H1 (cell line): ENCODE measurements around the gene WNT11. TPM values are rescaled to one million over a fixed set of nuclear protein-coding genes. Genes with fewer than 3 reads are reported as not detected.

Experiments
- CTCF ChIA-PET: fragments of 300-600 bp; sonication (Branson Sonifier 250); formaldehyde crosslinking; loops from one replicate; lab custom pipeline; 2021; ENCODE audit not compliant: partially characterized antibody; lab: Charles Lee
- POLR2A ChIA-PET: fragments of 300-600 bp; sonication (Branson Sonifier 250); formaldehyde crosslinking; loops from one replicate; lab custom pipeline; 2021; ENCODE audit warnings: inconsistent platforms; ENCODE audit not compliant: partially characterized antibody; lab: Charles Lee
- DNase-seq, 2 experiments: peaks; one replicate each; pipeline versions ENCODE4 v3.0.0 to v3.0.0-alpha.2; 2010 to 2022; ENCODE audit warnings: low spot score in 2 of 2, low read depth in 1 of 2, mixed read lengths in 1 of 2
- FAIRE-seq: peaks from 2 replicates; lab custom pipeline; 2011; peaks lifted over from hg19 to GRCh38; lab: Jason Lieb, UNC
- H2AFZ ChIP-seq: 2 replicates; pipeline ENCODE4 v1.8.1; 2012; ENCODE audit warnings: low read length, inconsistent platforms
- H2AK5ac ChIP-seq: 2 replicates; pipeline ENCODE4 v1.6.1; 2013; ENCODE audit warnings: low read depth, low read length
- H2BK120ac ChIP-seq: replicated peaks from 2 replicates; pipeline ENCODE3; 2013; ENCODE audit warnings: low read depth, low read length, inconsistent platforms
- H2BK12ac ChIP-seq: 2 replicates; pipeline ENCODE4 v1.6.1; 2013; ENCODE audit warnings: low read depth, low read length
- H2BK15ac ChIP-seq: 2 replicates; pipeline ENCODE4 v1.6.1; 2013; ENCODE audit warnings: low read length
- H2BK20ac ChIP-seq: 2 replicates; pipeline ENCODE4 v1.6.1; 2013; ENCODE audit warnings: low read length
- H2BK5ac ChIP-seq: 2 replicates; pipeline ENCODE4 v1.6.1; 2013; ENCODE audit warnings: low read depth, low read length
- H3K14ac ChIP-seq: 2 replicates; pipeline ENCODE4 v1.6.1; 2013; ENCODE audit warnings: inconsistent platforms; ENCODE audit not compliant: insufficient read length
- H3K18ac ChIP-seq: 2 replicates; pipeline ENCODE4 v1.6.1; 2013; ENCODE audit warnings: low read length; ENCODE audit errors: extremely low read depth
- H3K23ac ChIP-seq: 2 replicates; pipeline ENCODE4 v1.6.1; 2013; ENCODE audit warnings: inconsistent platforms; ENCODE audit not compliant: insufficient read length
- H3K23me2 ChIP-seq: 2 replicates; pipeline ENCODE4 v1.6.1; 2013; ENCODE audit warnings: low read depth, low read length
- H3K27ac ChIP-seq: 2 replicates; pipeline ENCODE4 v1.6.1; 2011; ENCODE audit warnings: low read depth, low read length, inconsistent platforms
- H3K27me3 ChIP-seq, 4 experiments: replicated peaks in 1 of 4; 1 replicate in 1 of 4; 2 replicates in 3 of 4; pipeline versions ENCODE4 v1.6.1 to v1.8.1; 2011 to 2013; ENCODE audit warnings: low read length in 3 of 4, mild to moderate bottlenecking in 3 of 4, inconsistent platforms in 2 of 4, mixed read lengths in 2 of 4, moderate library complexity in 1 of 4; ENCODE audit not compliant: control insufficient read depth in 3 of 4, insufficient read depth in 3 of 4; ENCODE audit errors: extremely low read depth in 1 of 4
- H3K36me3 ChIP-seq, 4 experiments: 2 replicates each; pipeline versions ENCODE4 v1.6.1 to v1.8.1; 2011 to 2013; ENCODE audit warnings: mild to moderate bottlenecking in 4 of 4, low read length in 3 of 4, moderate library complexity in 2 of 4, control low read depth in 1 of 4, inconsistent platforms in 1 of 4; ENCODE audit not compliant: insufficient read depth in 4 of 4, control insufficient read depth in 2 of 4
- H3K4ac ChIP-seq: replicated peaks from 2 replicates; pipeline ENCODE3; 2013; ENCODE audit warnings: low read length, low read depth, mixed read lengths, inconsistent platforms; ENCODE audit not compliant: insufficient read length
- H3K4me1 ChIP-seq, 4 experiments: replicated peaks in 1 of 4; 1 replicate in 1 of 4; 2 replicates in 3 of 4; pipeline versions ENCODE4 v1.6.1 to v1.8.1; 2011 to 2013; ENCODE audit warnings: low read length in 3 of 4, inconsistent platforms in 2 of 4, mixed read lengths in 1 of 4; ENCODE audit not compliant: insufficient read depth in 4 of 4, control insufficient read depth in 3 of 4
- H3K4me2 ChIP-seq, 2 experiments: 2 replicates each; pipeline versions ENCODE4 v1.6.1 to v1.8.1; 2011 to 2013; ENCODE audit warnings: low read depth in 2 of 2, low read length in 2 of 2, control low read depth in 1 of 2, inconsistent platforms in 1 of 2, mild to moderate bottlenecking in 1 of 2; ENCODE audit not compliant: insufficient read depth in 1 of 2
- H3K4me3 ChIP-seq, 4 experiments: fragments of 200-600, 300-600 bp in 1 of 4; sonication (generic), shearing (Covaris generic), sonication (Bioruptor Twin) in 1 of 4; 2 replicates each; pipeline versions ENCODE4 v1.5.1 to v1.8.1; 2011 to 2016; ENCODE audit warnings: low read length in 4 of 4, low read depth in 3 of 4, control low read depth in 2 of 4, inconsistent platforms in 2 of 4, mild to moderate bottlenecking in 2 of 4, mixed read lengths in 1 of 4, moderate library complexity in 1 of 4; ENCODE audit not compliant: insufficient read depth in 2 of 4; ENCODE audit errors: extremely low read depth in 1 of 4
- H3K56ac ChIP-seq: replicated peaks from 2 replicates; pipeline ENCODE3; 2013; ENCODE audit warnings: low read depth, mild to moderate bottlenecking, mixed read lengths, low read length, inconsistent platforms; ENCODE audit not compliant: insufficient read length
- H3K79me1 ChIP-seq: 2 replicates; pipeline ENCODE4 v1.6.1; 2013; ENCODE audit warnings: low read depth, low read length, control low read depth
- H3K79me2 ChIP-seq, 2 experiments: 2 replicates each; pipeline versions ENCODE4 v1.6.1 to v1.8.1; 2012 to 2013; ENCODE audit warnings: low read length in 2 of 2, mild to moderate bottlenecking in 2 of 2, inconsistent platforms in 1 of 2; ENCODE audit not compliant: insufficient read depth in 2 of 2, control insufficient read depth in 1 of 2
- H3K9ac ChIP-seq, 4 experiments: replicated peaks in 1 of 4; 1 replicate in 1 of 4; 2 replicates in 3 of 4; pipeline versions ENCODE4 v1.6.1 to v1.8.1; 2011 to 2013; ENCODE audit warnings: low read depth in 3 of 4, low read length in 3 of 4, control low read depth in 2 of 4, mild to moderate bottlenecking in 2 of 4, moderate library complexity in 2 of 4, inconsistent platforms in 1 of 4; ENCODE audit errors: extremely low read depth in 1 of 4
- H3K9me3 ChIP-seq, 2 experiments: 2 replicates each; pipeline versions ENCODE4 v1.6.1 to v1.8.1; 2012 to 2013; ENCODE audit warnings: mild to moderate bottlenecking in 2 of 2, moderate library complexity in 2 of 2, control low read depth in 1 of 2, inconsistent platforms in 1 of 2, low read depth in 1 of 2, low read length in 1 of 2, mixed read lengths in 1 of 2; ENCODE audit not compliant: insufficient read depth in 2 of 2
- H4K20me1 ChIP-seq, 2 experiments: replicated peaks in 1 of 2; 2 replicates each; pipeline versions ENCODE3 to v1.8.1; 2011 to 2013; ENCODE audit warnings: inconsistent platforms in 2 of 2, low read length in 2 of 2, mild to moderate bottlenecking in 1 of 2; ENCODE audit not compliant: insufficient read depth in 2 of 2, control insufficient read depth in 1 of 2
- H4K5ac ChIP-seq: 2 replicates; pipeline ENCODE4 v1.6.1; 2013; ENCODE audit warnings: low read length, low read depth, mixed read lengths, inconsistent platforms; ENCODE audit not compliant: insufficient read length
- H4K8ac ChIP-seq: 2 replicates; pipeline ENCODE4 v1.8.0; 2013; ENCODE audit warnings: mild to moderate bottlenecking, moderate library complexity, low read length, inconsistent platforms; ENCODE audit not compliant: insufficient read depth; ENCODE audit errors: extremely low read depth
- H4K91ac ChIP-seq: replicated peaks from 2 replicates; pipeline ENCODE3; 2013; ENCODE audit warnings: low read length, mixed read lengths, inconsistent platforms; ENCODE audit not compliant: insufficient read length
- CREB1 ChIP-seq: IDR thresholded peaks from 2 replicates; pipeline ENCODE4 v1.6.1; 2012; ENCODE audit warnings: inconsistent platforms
- EZH2 ChIP-seq: fragments of 200-600 bp; sonication (generic); IDR thresholded peaks from 2 replicates; pipeline ENCODE4 v1.7.1; 2012; ENCODE audit warnings: low read depth, mild to moderate bottlenecking, moderate library complexity, low read length, inconsistent platforms; ENCODE audit not compliant: severe bottlenecking
- JUN ChIP-seq: IDR thresholded peaks from 2 replicates; pipeline ENCODE4 v1.6.1; 2011; ENCODE audit warnings: low read depth, mild to moderate bottlenecking, improper control_type of control experiment, low read length
- MAFK ChIP-seq: IDR thresholded peaks from 2 replicates; pipeline ENCODE4 v1.6.1; 2012; ENCODE audit warnings: low read depth, mild to moderate bottlenecking, improper control_type of control experiment, low read length
- SP4 ChIP-seq: IDR thresholded peaks from 2 replicates; pipeline ENCODE4 v1.6.1; 2012; ENCODE audit warnings: low read length, inconsistent platforms
- YY1 ChIP-seq: IDR thresholded peaks from 2 replicates; pipeline ENCODE4 v1.6.1; 2011; ENCODE audit warnings: low read depth, mild to moderate bottlenecking, low read length
- WGBS, 2 experiments: shearing (Covaris generic) in 1 of 2; methylation state at CpG; one replicate each; pipeline versions ENCODE4 v1.1.6 to v1.1.7; 2013 to 2015; ENCODE audit warnings: low lambda C conversion rate in 2 of 2, mixed read lengths in 2 of 2, inconsistent platforms in 1 of 2, low coverage in 1 of 2, missing lambda C conversion rate in 1 of 2; ENCODE audit not compliant: insufficient replicate concordance in 2 of 2, insufficient coverage in 1 of 2, insufficient read length in 1 of 2; ENCODE audit errors: extremely low coverage in 1 of 2, missing lambda C conversion rate in 1 of 2; 5-methylcytosine and 5-hydroxymethylcytosine counted together
- polyA plus RNA-seq, 7 experiments: library from polyadenylated mRNA; depleted of rRNA in 3 of 7; stranded (reverse) in 5 of 7; unstranded in 2 of 7; fragments of >200 nt in 5 of 7; fragments of 200-250 nt in 2 of 7; gene quantifications; 1 replicate in 5 of 7; 2 replicates in 1 of 7; 4 replicates in 1 of 7; pipeline versions ENCODE4 v1.2.1 to v1.2.3, GENCODE V29; 2011 to 2013; ENCODE audit warnings: missing spikeins in 2 of 7, mixed read lengths in 2 of 7
- total RNA-seq: library from RNA; stranded (reverse); fragmentation: NEBNext Ultra II Directional; extraction: Animal tissue kit (Norgen Biotek cat#: 25700); gene quantifications from 2 replicates; pipeline ENCODE4 v1.2.1, GENCODE V29; 2021
- TF ChIP-seq, protein P1 (sequence below): IDR thresholded peaks from 2 replicates; pipeline ENCODE4 v1.6.1; 2011; ENCODE audit warnings: low read length, improper control_type of control experiment

WNT11 gene
- total and polyA plus RNA-seq, 2 of the 8 experiments (the other 6 are each of a cell fraction or from before 2014, with no cell fraction given), result 0.11 to 0.45 TPM

DNA sequence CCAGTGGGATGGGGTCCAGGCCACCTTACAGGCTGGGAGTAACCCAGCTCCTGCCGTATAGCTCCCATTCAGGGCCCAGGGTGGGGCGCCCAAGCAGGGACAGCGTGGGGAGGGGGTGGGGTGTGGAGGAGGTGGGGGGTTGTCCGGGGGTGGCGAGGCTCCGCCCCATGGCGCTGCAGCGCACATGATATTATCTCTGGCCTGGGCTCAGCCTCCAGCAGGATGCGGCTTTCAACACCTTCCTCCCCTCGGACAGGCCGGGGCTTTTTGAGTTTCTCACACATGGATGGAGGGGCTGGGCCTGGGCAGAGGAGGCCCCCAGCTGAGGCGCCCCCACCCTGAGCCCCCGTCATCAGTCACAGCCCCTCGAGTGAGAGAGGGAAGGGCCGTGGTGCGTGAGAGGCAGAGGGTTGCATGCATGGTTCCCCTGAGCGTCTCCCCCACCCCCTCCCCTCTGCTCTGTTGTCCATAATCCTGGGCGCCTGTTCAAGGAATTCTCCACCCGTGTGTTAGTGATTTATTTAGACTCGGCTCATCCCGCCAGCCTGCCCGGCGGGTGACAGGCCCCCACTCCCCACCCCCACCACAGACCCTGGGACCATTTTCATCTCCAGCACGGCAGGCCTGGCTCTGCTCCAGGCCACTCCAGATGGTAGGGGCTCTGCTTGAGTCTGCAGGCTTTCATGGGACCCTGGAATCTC lies 44.9 kb downstream of the WNT11 start:
- Histone ChIP-seq H3K4me1 (peaks cover 0 to 2% (median under 1%) of the 10 kb centered on the region in 4 experiments; a peak in 3 of 7 replicates), H2BK5ac (no peak overlapping the region), H2BK120ac (no peak overlapping the region), H3K56ac (no peak overlapping the region), H3K9ac (no peak overlapping the region), H3K27me3 (peaks cover 5 to 25% (median 14%) of the 10 kb centered on the region in 4 experiments), H3K27ac (no peak overlapping the region), H4K5ac (no peak overlapping the region), H3K18ac (no peak overlapping the region), H4K91ac (no peak overlapping the region), H3K23me2 (no peaks in the 10 kb centered on the region), H3K9me3 (no peaks in the 10 kb centered on the region), H2AFZ (no peak overlapping the region), H3K79me1 (no peaks in the 10 kb centered on the region), H2BK15ac (no peak overlapping the region), H4K8ac (no peak overlapping the region), H3K14ac (no peak overlapping the region), H3K4me3 (no peak overlapping the region), H3K36me3 (no peaks in the 10 kb centered on the region), H2BK20ac (no peak overlapping the region), H2BK12ac (no peak overlapping the region), H4K20me1 (peaks cover 0 to 5% of the 10 kb centered on the region in 2 experiments), H3K4ac (no peak overlapping the region), H3K4me2 (no peak overlapping the region), H2AK5ac (no peak overlapping the region), H3K79me2 (no peaks in the 10 kb centered on the region), H3K23ac (no peak overlapping the region)
- 94% methylated on average over 10 of the region's 24 CpGs; no CpG with 5 or more reads in 1 of the 2 experiments for WGBS, 2 experiments
- POLR2A ChIA-PET, result no interaction called here
- CTCF ChIA-PET, result interaction anchor here (0.9 to 4.5 kb wide), 4 partner anchors 9 to 157 kb away, joined by 3 to 25 read pairs (median 3); no protein-coding TSS in a partner anchor
- no peak for FAIRE-seq
- DNase-seq, result no peak
- no peak for TF ChIP-seq SP4
- TF ChIP-seq JUN, result no peak
- no peak for TF ChIP-seq CREB1
- TF ChIP-seq YY1, result no peak
- TF ChIP-seq, protein P1, sequence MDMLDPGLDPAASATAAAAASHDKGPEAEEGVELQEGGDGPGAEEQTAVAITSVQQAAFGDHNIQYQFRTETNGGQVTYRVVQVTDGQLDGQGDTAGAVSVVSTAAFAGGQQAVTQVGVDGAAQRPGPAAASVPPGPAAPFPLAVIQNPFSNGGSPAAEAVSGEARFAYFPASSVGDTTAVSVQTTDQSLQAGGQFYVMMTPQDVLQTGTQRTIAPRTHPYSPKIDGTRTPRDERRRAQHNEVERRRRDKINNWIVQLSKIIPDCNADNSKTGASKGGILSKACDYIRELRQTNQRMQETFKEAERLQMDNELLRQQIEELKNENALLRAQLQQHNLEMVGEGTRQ, result no peak
- TF ChIP-seq MAFK, result no peak
- no peak for TF ChIP-seq EZH2
